IMR-90 (cell line): ENCODE measurements around the gene SERPINB4. TPM values are rescaled to one million over a fixed set of nuclear protein-coding genes. Genes with fewer than 3 reads are reported as not detected.

Experiments used
- ATAC-seq: fragments of 200-7000 bp; cut with Tn5 transposase; 2 replicates; pipeline ENCODE4 v1.9.1; 2020; ENCODE audit warnings: low read depth, mild to moderate bottlenecking, moderate library complexity
- BruUV-seq: library from RNA; stranded (reverse); fragments of 400-500 nt; replicated peaks from 2 replicates; lab custom pipeline; 2021; lab: Mats Ljungman, UMichigan
- CTCF ChIA-PET: fragments of 300-600 bp; formaldehyde crosslinking; extraction: SDS; loops from one replicate; lab custom pipeline; 2021; ENCODE audit warnings: antibody characterized with exemption; lab: Yijun Ruan, JAX
- POLR2A ChIA-PET: fragments of 300-600 bp; sonication (Branson Sonifier 250); formaldehyde crosslinking; loops from one replicate; lab custom pipeline; 2022; ENCODE audit warnings: antibody characterized with exemption; ENCODE audit not compliant: unreplicated experiment; lab: Charles Lee
- DNase-seq: peaks from one replicate; pipeline ENCODE4 v3.0.0; 2013
- H2AFZ ChIP-seq: replicated peaks from 2 replicates; pipeline ENCODE3; 2013; ENCODE audit warnings: low read length, mild to moderate bottlenecking; ENCODE audit not compliant: poor library complexity
- H2AK5ac ChIP-seq: 2 replicates; pipeline ENCODE4 v1.6.1; 2013; ENCODE audit warnings: low read depth, low read length, inconsistent platforms
- H2AK9ac ChIP-seq: replicated peaks from 2 replicates; pipeline ENCODE3; 2013; ENCODE audit warnings: mild to moderate bottlenecking, low read depth, low read length, moderate library complexity; ENCODE audit not compliant: poor library complexity
- H2BK120ac ChIP-seq: 2 replicates; pipeline ENCODE4 v1.6.1; 2013; ENCODE audit warnings: low read depth, low read length, inconsistent platforms
- H2BK15ac ChIP-seq: 3 replicates; pipeline ENCODE4 v1.6.1; 2013; ENCODE audit warnings: low read depth, low read length, inconsistent platforms
- H2BK20ac ChIP-seq: 2 replicates; pipeline ENCODE4 v1.6.1; 2013; ENCODE audit warnings: low read depth, mild to moderate bottlenecking, inconsistent platforms, low read length, moderate library complexity
- H2BK5ac ChIP-seq: 2 replicates; pipeline ENCODE4 v1.6.1; 2013; ENCODE audit warnings: mild to moderate bottlenecking, low read depth, low read length, inconsistent platforms; ENCODE audit not compliant: poor library complexity, severe bottlenecking
- H3K14ac ChIP-seq: replicated peaks from 2 replicates; pipeline ENCODE4 v1.6.1; 2013; ENCODE audit warnings: low read depth, low read length, inconsistent platforms
- H3K18ac ChIP-seq: 2 replicates; pipeline ENCODE4 v1.6.1; 2013; ENCODE audit warnings: low read depth, low read length, control low read depth
- H3K23ac ChIP-seq: 2 replicates; pipeline ENCODE4 v1.6.1; 2013; ENCODE audit warnings: low read depth, low read length, inconsistent platforms
- H3K27ac ChIP-seq: 2 replicates; pipeline ENCODE4 v1.5.1; 2013; ENCODE audit warnings: mild to moderate bottlenecking, control low read depth, low read length; ENCODE audit not compliant: insufficient read depth
- H3K27me3 ChIP-seq: 2 replicates; pipeline ENCODE4 v1.6.1; 2013; ENCODE audit warnings: low read length; ENCODE audit not compliant: control insufficient read depth, insufficient read depth
- H3K36me3 ChIP-seq: 2 replicates; pipeline ENCODE4 v1.6.1; 2013; ENCODE audit warnings: low read length, mixed read lengths; ENCODE audit not compliant: control insufficient read depth, insufficient read depth
- H3K4ac ChIP-seq: 2 replicates; pipeline ENCODE4 v1.6.1; 2013; ENCODE audit warnings: low read depth, low read length, inconsistent platforms
- H3K4me1 ChIP-seq: 2 replicates; pipeline ENCODE4 v1.6.1; 2013; ENCODE audit warnings: low read length, mixed read lengths; ENCODE audit not compliant: control insufficient read depth, insufficient read depth
- H3K4me2 ChIP-seq: 2 replicates; pipeline ENCODE4 v1.6.1; 2013; ENCODE audit warnings: low read depth, mild to moderate bottlenecking, control low read depth, low read length, moderate library complexity
- H3K4me3 ChIP-seq: 2 replicates; pipeline ENCODE4 v1.5.1; 2013; ENCODE audit warnings: low read depth, mild to moderate bottlenecking, control low read depth, low read length, moderate library complexity; ENCODE audit not compliant: insufficient read depth
- H3K56ac ChIP-seq: 2 replicates; pipeline ENCODE4 v1.6.1; 2013; ENCODE audit warnings: low read length, inconsistent platforms; ENCODE audit not compliant: insufficient read depth; ENCODE audit errors: extremely low read depth
- H3K79me1 ChIP-seq, 2 experiments: 2 replicates each; pipeline ENCODE4 v1.6.1; 2013; ENCODE audit warnings: low read length in 2 of 2, inconsistent platforms in 1 of 2, low read depth in 1 of 2
- H3K9ac ChIP-seq: 2 replicates; pipeline ENCODE4 v1.6.1; 2013; ENCODE audit warnings: low read depth, low read length, control low read depth
- H3K9me1 ChIP-seq: 2 replicates; pipeline ENCODE4 v1.6.1; 2013; ENCODE audit warnings: low read length, inconsistent platforms; ENCODE audit not compliant: insufficient read depth
- H3K9me3 ChIP-seq: 2 replicates; pipeline ENCODE4 v1.6.1; 2013; ENCODE audit warnings: low read length; ENCODE audit not compliant: control insufficient read depth, insufficient read depth
- H4K20me1 ChIP-seq: 2 replicates; pipeline ENCODE4 v1.6.1; 2013; ENCODE audit warnings: low read length, inconsistent platforms; ENCODE audit not compliant: insufficient read depth
- H4K5ac ChIP-seq: 2 replicates; pipeline ENCODE4 v1.6.1; 2013; ENCODE audit warnings: mild to moderate bottlenecking, low read depth, low read length, control low read depth
- H4K8ac ChIP-seq, 2 experiments: 2 replicates each; pipeline ENCODE4 v1.6.1; 2013; ENCODE audit warnings: low read depth in 2 of 2, low read length in 2 of 2, control low read depth in 1 of 2, inconsistent platforms in 1 of 2
- H4K91ac ChIP-seq: 2 replicates; pipeline ENCODE4 v1.6.1; 2013; ENCODE audit warnings: low read depth, low read length, inconsistent platforms; ENCODE audit not compliant: insufficient read depth
- FOS ChIP-seq: fragments of 150-350 bp; IDR thresholded peaks from 2 replicates; pipeline ENCODE4 v1.6.1; 2016; ENCODE audit warnings: low read depth, low read length
- POLR2A ChIP-seq: IDR thresholded peaks from 2 replicates; pipeline ENCODE4 v1.6.1; 2012; ENCODE audit warnings: mild to moderate bottlenecking, low read depth, low read length
- USF2 ChIP-seq: fragments of 150-350 bp; IDR thresholded peaks from 2 replicates; pipeline ENCODE4 v1.6.1; 2017; ENCODE audit warnings: mild to moderate bottlenecking, antibody characterized with exemption, low read length, low read depth
- WGBS, 2 experiments: methylation state at CpG; one replicate each; pipeline versions ENCODE4 v1.1.5 to v1.1.7; 2013; ENCODE audit warnings: missing lambda C conversion rate in 2 of 2; ENCODE audit not compliant: insufficient read length in 1 of 2; ENCODE audit errors: extremely low coverage in 2 of 2; 5-methylcytosine and 5-hydroxymethylcytosine counted together
- dilution Hi-C: fragments of 300-500 bp; cut with HindIII; formaldehyde crosslinking; loops from one replicate; pipeline ENCODE4 v1.14.3; 2018; ENCODE audit warnings: low sequenced_read_pairs; ENCODE audit not compliant: unreplicated experiment
- in situ Hi-C: fragments of 300-500 bp; cut with MboI; formaldehyde crosslinking; loops from 3 replicates; pipeline ENCODE4 v1.14.3; 2019; ENCODE audit warnings: low sequenced_read_pairs, inconsistent platforms, mixed read lengths
- intact Hi-C: fragments of 100-400 bp; cut with micrococcal nuclease; formaldehyde crosslinking; loops from 2 replicates; pipeline ENCODE4 v1.10.0; 2022
- polyA plus RNA-seq, 3 experiments: library from polyadenylated mRNA; depleted of rRNA; stranded (reverse); fragments of >200 nt; gene quantifications; 2 replicates each; pipeline ENCODE4 v1.2.3, GENCODE V29; 2012; ENCODE audit warnings: low replicate concordance in 1 of 3
- total RNA-seq: library from RNA; depleted of rRNA; stranded (reverse); fragments of >200 nt; gene quantifications from 2 replicates; pipeline ENCODE4 v1.2.3, GENCODE V29; 2012

Gene SERPINB4
- total and polyA plus RNA-seq, 2 of the 4 experiments (the other 2 are of a cell fraction), result not detected

GRCh38 chr18:63617049-63617914, 26.8 kb downstream of the SERPINB4 start:
- no TSS peak for BruUV-seq
- intact Hi-C loops, result no loop called here

More at GRCh38 chr18:63617049-63617914, 26.8 kb downstream of the SERPINB4 start:
- H3K23ac ChIP-seq, result no peak overlapping the region
- dilution Hi-C loops, result no loop called here
- no peak overlapping the region for H3K27ac ChIP-seq
- POLR2A ChIA-PET, result no interaction called here
- no peaks in the 10 kb centered on the region for H3K36me3 ChIP-seq
- H2AK5ac ChIP-seq, result no peak overlapping the region
- CTCF ChIA-PET, result no interaction called here
- no peak overlapping the region for H3K4me3 ChIP-seq
- no peak overlapping the region for H4K91ac ChIP-seq
- H3K79me1 ChIP-seq, result no peaks in the 10 kb centered on the region
- no peaks in the 10 kb centered on the region for H3K9me1 ChIP-seq
- H3K4me1 ChIP-seq, result no peaks in the 10 kb centered on the region
- no peak overlapping the region for H3K9ac ChIP-seq
- no peak for TF ChIP-seq FOS
- TF ChIP-seq USF2, result no peak
- TF ChIP-seq POLR2A, result no peak
- no peak overlapping the region for H2BK15ac ChIP-seq
- no peak overlapping the region for H3K4ac ChIP-seq
- no peak overlapping the region for H2AFZ ChIP-seq
- no peak overlapping the region for H2BK120ac ChIP-seq
- H3K27me3 ChIP-seq, result no peaks in the 10 kb centered on the region; the same call in 1 of the 2 replicates
- no peak for ATAC-seq
- no peak overlapping the region for H3K18ac ChIP-seq
- H3K9me3 ChIP-seq, result no peaks in the 10 kb centered on the region
- no peak overlapping the region for H2BK20ac ChIP-seq
- in situ Hi-C loops, result no loop called here
- H3K56ac ChIP-seq, result no peak overlapping the region
- H2AK9ac ChIP-seq, result no peak overlapping the region
- H3K4me2 ChIP-seq, result no peak overlapping the region
- WGBS, 2 experiments, result no CpG with 5 or more reads among the region's 3 CpGs
- H4K20me1 ChIP-seq, result no peaks in the 10 kb centered on the region
- no peak for DNase-seq
- no peak overlapping the region for H3K14ac ChIP-seq
- no peak overlapping the region for H4K8ac ChIP-seq
- no peak overlapping the region for H2BK5ac ChIP-seq
- H4K5ac ChIP-seq, result no peak overlapping the region
